Upper lobe of left lung (tissue), 6 donors: Measurements from ENCODE around the gene KCNIP2. TPM values are rescaled to one million over a fixed set of nuclear protein-coding genes. Genes with fewer than 3 reads are reported as not detected.

Experiments
- ATAC-seq, 2 donors: fragments of 200-7000 bp; cut with Tn5 transposase; one replicate each; pipeline ENCODE4 v1.9.1; 2022; ENCODE audit warnings: mild to moderate bottlenecking in 2 of 2, moderate library complexity in 2 of 2; ENCODE audit not compliant: low FRiP score in 2 of 2
- DNase-seq, 2 donors: peaks; one replicate each; pipeline ENCODE4 v3.0.0-alpha.2; 2019 to 2020
- H3K27ac ChIP-seq, 4 donors: fragments of 200-600 bp; sonication (generic); one replicate each; pipeline ENCODE4 v1.5.1; 2016 to 2019
- H3K27me3 ChIP-seq, 4 donors: fragments of 200-600 bp; sonication (generic); one replicate each; pipeline ENCODE4 v1.5.1; 2017 to 2019
- H3K36me3 ChIP-seq, 4 donors: fragments of 200-600 bp; sonication (generic); one replicate each; pipeline ENCODE4 v1.5.1; 2016 to 2019
- H3K4me1 ChIP-seq, 4 donors: fragments of 200-600 bp; sonication (generic); one replicate each; pipeline ENCODE4 v1.5.1; 2018 to 2019
- H3K4me3 ChIP-seq, 4 donors: fragments of 200-600 bp; sonication (generic); one replicate each; pipeline ENCODE4 v1.5.1; 2017 to 2019; ENCODE audit warnings: mild to moderate bottlenecking in 2 of 4, moderate library complexity in 1 of 4
- H3K9me3 ChIP-seq, 4 donors: fragments of 200-600 bp; sonication (generic); one replicate each; pipeline ENCODE4 v1.5.1; 2018 to 2019
- CTCF ChIP-seq, 6 experiments: fragments of 450-650 bp in 4 of 6; fragments of 200-600 bp in 2 of 6; sonication (generic) in 2 of 6; IDR thresholded peaks; one replicate each; pipeline ENCODE4 v1.5.1; 2016 to 2019; ENCODE audit warnings: antibody characterized with exemption in 6 of 6
- EP300 ChIP-seq, 4 donors: sonication (generic); formaldehyde crosslinking; IDR thresholded peaks; one replicate each; pipeline ENCODE4 v1.5.1; 2017; ENCODE audit warnings: antibody characterized with exemption in 4 of 4, control low read depth in 2 of 4
- POLR2A ChIP-seq, 4 donors: fragments of 450-650 bp; IDR thresholded peaks; one replicate each; pipeline ENCODE4 v1.5.1; 2016 to 2017; ENCODE audit warnings: antibody characterized with exemption in 4 of 4, mild to moderate bottlenecking in 2 of 4
- POLR2AphosphoS5 ChIP-seq, 2 donors: sonication (generic); formaldehyde crosslinking; IDR thresholded peaks; one replicate each; pipeline ENCODE4 v1.5.1; 2017; ENCODE audit warnings: antibody characterized with exemption in 2 of 2
- WGBS, 2 donors: methylation state at CpG; one replicate each; pipeline ENCODE4 v1.1.5; 2017 to 2018; 5-methylcytosine and 5-hydroxymethylcytosine counted together
- total RNA-seq, 6 donors: library from RNA; depleted of rRNA in 4 of 6; stranded (reverse); fragments of >200 nt in 4 of 6; gene quantifications; one replicate each; pipeline versions ENCODE4 v1.1.0 to v1.2.1, GENCODE V29; 2016 to 2021
- donor health status: DM: no; HTN: no; CAD: no; lungs with moderate emphysema.
- donor health status: DM: no; HTN: yes; CAD: no; lungs with severe emphysema.

Gene KCNIP2
- total RNA-seq, 6 donors from 2014 or later = 0.76 to 21.0 (median 3.8) TPM

GRCh38 chr10:101840741-101841453, 2.7 kb downstream of the KCNIP2 start:
- TF ChIP-seq CTCF (IDR thresholded peaks at IDR 0.05) (peak; percentile 86 to 92 (median 88)), EP300 (IDR thresholded peaks at IDR 0.05) (no peak)
- Histone ChIP-seq H3K4me3 (peak overlapping the region in 3 of 4 donors; percentile 28 to 46 (median 46)), H3K27me3 (no peaks in the 10 kb centered on the region), H3K9me3 (no peaks in the 10 kb centered on the region), H3K4me1 (peaks cover 17 to 39% (median 36%) of the 10 kb centered on the region in 4 donors), H3K36me3 (peaks cover 0 to 9% (median 4%) of the 10 kb centered on the region in 4 donors), H3K27ac (no peak overlapping the region)
- WGBS, 2 donors = 3 to 6% methylated on average over 15 to 41 of the region's 46 CpGs
- ATAC-seq (peak; percentile 89 to 94), DNase-seq (peak; percentile 85 to 95)

- peaks cover 0 to 2% (median 1%) of the 10 kb centered on the region in 4 donors for H3K36me3 ChIP-seq
- no peak for TF ChIP-seq EP300 (IDR thresholded peaks at IDR 0.05)
- H3K4me1 ChIP-seq = peaks cover 17 to 40% (median 37%) of the 10 kb centered on the region in 4 donors
- H3K9me3 ChIP-seq = no peaks in the 10 kb centered on the region
- 5 to 18% methylated on average over 13 to 19 of the region's 19 CpGs for WGBS, 2 donors
- H3K27ac ChIP-seq = no peak overlapping the region
- no peaks in the 10 kb centered on the region for H3K27me3 ChIP-seq
- ATAC-seq (no peak), DNase-seq (no peak)
- peak overlapping the region in 3 of 4 donors; percentile 28 to 46 (median 46) for H3K4me3 ChIP-seq
These were observed 3.4 kb downstream of the KCNIP2 start for GRCh38 chr10:101840102-101840684.

GRCh38 chr10:101839416-101840063, 4.1 kb downstream of the KCNIP2 start:
- TF ChIP-seq CTCF (IDR thresholded peaks at IDR 0.05) = no peak
- TF ChIP-seq POLR2A (IDR thresholded peaks at IDR 0.05) = no peak
- TF ChIP-seq EP300 (IDR thresholded peaks at IDR 0.05) = no peak
- no peak for TF ChIP-seq POLR2AphosphoS5 (IDR thresholded peaks at IDR 0.05)
- ATAC-seq = peak; percentile 43 to 73
- peak; percentile 64 to 93 for DNase-seq
- peaks cover 20 to 46% (median 39%) of the 10 kb centered on the region in 4 donors for H3K4me1 ChIP-seq
- H3K36me3 ChIP-seq = no peaks in the 10 kb centered on the region
- no peak overlapping the region for H3K27ac ChIP-seq
- no peaks in the 10 kb centered on the region for H3K27me3 ChIP-seq
- 17 to 18% methylated on average over 29 to 33 of the region's 36 CpGs for WGBS, 2 donors
- H3K4me3 ChIP-seq = peak overlapping the region in 3 of 4 donors; percentile 26 to 46 (median 46)
- no peaks in the 10 kb centered on the region for H3K9me3 ChIP-seq

- DNase-seq (no peak), ATAC-seq (no peak)
- Histone ChIP-seq H3K4me1 (peaks cover 21 to 46% (median 38%) of the 10 kb centered on the region in 4 donors), H3K4me3 (no peak overlapping the region), H3K27me3 (no peaks in the 10 kb centered on the region), H3K36me3 (no peaks in the 10 kb centered on the region), H3K9me3 (no peaks in the 10 kb centered on the region), H3K27ac (no peak overlapping the region)
- 100% methylated on average over 1 of the region's 1 CpG; no CpG with 5 or more reads in 1 of the 2 donors for WGBS, 2 donors
- TF ChIP-seq EP300 (IDR thresholded peaks at IDR 0.05) (no peak), POLR2A (IDR thresholded peaks at IDR 0.05) (no peak), CTCF (IDR thresholded peaks at IDR 0.05) (no peak), POLR2AphosphoS5 (IDR thresholded peaks at IDR 0.05) (no peak)
These were observed 4.6 kb downstream of the KCNIP2 start for GRCh38 chr10:101839002-101839401.

GRCh38 chr10:101838416-101838970, 5.1 kb downstream of the KCNIP2 start:
- H3K36me3 ChIP-seq = no peaks in the 10 kb centered on the region
- ATAC-seq = no peak

More at GRCh38 chr10:101838416-101838970, 5.1 kb downstream of the KCNIP2 start:
- peaks cover 21 to 42% (median 34%) of the 10 kb centered on the region in 4 donors for H3K4me1 ChIP-seq
- no peak overlapping the region for H3K4me3 ChIP-seq
- DNase-seq = no peak
- no peak overlapping the region for H3K27ac ChIP-seq
- 80 to 100% methylated on average over 4 to 6 of the region's 6 CpGs for WGBS, 2 donors
- H3K9me3 ChIP-seq = no peaks in the 10 kb centered on the region
- H3K27me3 ChIP-seq = no peaks in the 10 kb centered on the region
- TF ChIP-seq POLR2AphosphoS5 (IDR thresholded peaks at IDR 0.05) = no peak
- no peak for TF ChIP-seq POLR2A (IDR thresholded peaks at IDR 0.05)
- TF ChIP-seq CTCF (IDR thresholded peaks at IDR 0.05) = no peak
- no peak for TF ChIP-seq EP300 (IDR thresholded peaks at IDR 0.05)
